Keratinocyte (primary cell): ENCODE measurements around the gene DKK2.

ENCODE experiments used
- EZH2 ChIP-seq: IDR thresholded peaks from one replicate; pipeline ENCODE4 v1.6.1; 2012; ENCODE audit warnings: inconsistent platforms, mild to moderate bottlenecking, low read length, moderate library complexity
- TF ChIP-seq, protein P1 (sequence below), 3 experiments: IDR thresholded peaks in 1 of 3; conservative IDR thresholded peaks in 1 of 3; optimal IDR thresholded peaks in 1 of 3; 2 replicates in 2 of 3; 3 replicates in 1 of 3; pipeline versions ENCODE3 to v1.5.1; 2011; ENCODE audit warnings: low read length in 3 of 3, mild to moderate bottlenecking in 3 of 3, moderate library complexity in 2 of 3, control low read depth in 1 of 3, inconsistent platforms in 1 of 3; ENCODE audit not compliant: insufficient read depth in 2 of 3; ENCODE audit errors: extremely low read depth in 1 of 3

GRCh38 chr4:107006218-107006617 lies 29.9 kb downstream of the DKK2 start:
- no peak for TF ChIP-seq EZH2
- TF ChIP-seq, protein P1, sequence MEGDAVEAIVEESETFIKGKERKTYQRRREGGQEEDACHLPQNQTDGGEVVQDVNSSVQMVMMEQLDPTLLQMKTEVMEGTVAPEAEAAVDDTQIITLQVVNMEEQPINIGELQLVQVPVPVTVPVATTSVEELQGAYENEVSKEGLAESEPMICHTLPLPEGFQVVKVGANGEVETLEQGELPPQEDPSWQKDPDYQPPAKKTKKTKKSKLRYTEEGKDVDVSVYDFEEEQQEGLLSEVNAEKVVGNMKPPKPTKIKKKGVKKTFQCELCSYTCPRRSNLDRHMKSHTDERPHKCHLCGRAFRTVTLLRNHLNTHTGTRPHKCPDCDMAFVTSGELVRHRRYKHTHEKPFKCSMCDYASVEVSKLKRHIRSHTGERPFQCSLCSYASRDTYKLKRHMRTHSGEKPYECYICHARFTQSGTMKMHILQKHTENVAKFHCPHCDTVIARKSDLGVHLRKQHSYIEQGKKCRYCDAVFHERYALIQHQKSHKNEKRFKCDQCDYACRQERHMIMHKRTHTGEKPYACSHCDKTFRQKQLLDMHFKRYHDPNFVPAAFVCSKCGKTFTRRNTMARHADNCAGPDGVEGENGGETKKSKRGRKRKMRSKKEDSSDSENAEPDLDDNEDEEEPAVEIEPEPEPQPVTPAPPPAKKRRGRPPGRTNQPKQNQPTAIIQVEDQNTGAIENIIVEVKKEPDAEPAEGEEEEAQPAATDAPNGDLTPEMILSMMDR (optimal IDR thresholded peaks at IDR 0.05 in 1 of 3, IDR thresholded peaks at IDR 0.05 in 1 of 3, conservative IDR thresholded peaks at IDR 0.05 in 1 of 3; ENCODE audit: extremely low read depth in 1 of 3, insufficient read depth in 2 of 3, low read length in 3 of 3): no peak
